Mesenchymal stem cell (in vitro differentiated cells and primary cell): ENCODE data around the gene TMEM123.

Source experiments
- DNase-seq: peaks from one replicate; pipeline ENCODE4 v3.0.0-alpha.2; 2013
- H2AFZ ChIP-seq: one replicate; pipeline ENCODE4 v1.6.1; 2013; ENCODE audit warnings: low read depth, mild to moderate bottlenecking, control low read depth, inconsistent platforms, low read length, moderate library complexity
- H2AK5ac ChIP-seq: 2 replicates; pipeline ENCODE4 v1.6.1; 2013; ENCODE audit warnings: low read length, moderate library complexity, mild to moderate bottlenecking, inconsistent platforms; ENCODE audit not compliant: severe bottlenecking
- H2BK120ac ChIP-seq: one replicate; pipeline ENCODE4 v1.6.1; 2013; ENCODE audit warnings: low read depth, mild to moderate bottlenecking, inconsistent platforms, low read length, moderate library complexity
- H2BK12ac ChIP-seq, 2 experiments: one replicate each; pipeline ENCODE4 v1.6.1; 2013; ENCODE audit warnings: inconsistent platforms in 2 of 2, low read length in 2 of 2, mild to moderate bottlenecking in 2 of 2, moderate library complexity in 2 of 2, control low read depth in 1 of 2
- H2BK15ac ChIP-seq: one replicate; pipeline ENCODE4 v1.6.1; 2013; ENCODE audit warnings: mild to moderate bottlenecking, low read depth, inconsistent platforms; ENCODE audit not compliant: poor library complexity, severe bottlenecking
- H2BK5ac ChIP-seq: 2 replicates; pipeline ENCODE4 v1.6.1; 2013; ENCODE audit warnings: low read depth, mild to moderate bottlenecking, low read length, control low read depth, inconsistent platforms; ENCODE audit not compliant: poor library complexity, severe bottlenecking
- H3K14ac ChIP-seq, 2 experiments: one replicate each; pipeline ENCODE4 v1.6.1; 2013; ENCODE audit warnings: inconsistent platforms in 2 of 2, low read length in 2 of 2, control low read depth in 1 of 2, mild to moderate bottlenecking in 1 of 2, moderate library complexity in 1 of 2
- H3K18ac ChIP-seq, 2 experiments: one replicate each; pipeline ENCODE4 v1.6.1; 2013; ENCODE audit warnings: inconsistent platforms in 2 of 2, low read length in 2 of 2, control low read depth in 1 of 2, low read depth in 1 of 2, mild to moderate bottlenecking in 1 of 2
- H3K23ac ChIP-seq, 2 experiments: one replicate each; pipeline ENCODE4 v1.6.1; 2013; ENCODE audit warnings: inconsistent platforms in 2 of 2, low read length in 2 of 2, mild to moderate bottlenecking in 2 of 2, moderate library complexity in 2 of 2, control low read depth in 1 of 2
- H3K27ac ChIP-seq: 2 replicates; pipeline ENCODE4 v1.5.1; 2013; ENCODE audit warnings: mild to moderate bottlenecking, moderate library complexity, low read length, control low read depth, inconsistent platforms; ENCODE audit not compliant: poor library complexity, severe bottlenecking
- H3K27me3 ChIP-seq, 2 experiments: 2 replicates each; pipeline versions ENCODE4 v1.6.1 to v1.7.0; 2013; ENCODE audit warnings: low read length in 2 of 2, mild to moderate bottlenecking in 2 of 2, moderate library complexity in 2 of 2, control low read depth in 1 of 2, inconsistent platforms in 1 of 2; ENCODE audit not compliant: control insufficient read depth in 1 of 2, insufficient read depth in 1 of 2
- H3K36me3 ChIP-seq, 2 experiments: 2 replicates each; pipeline versions ENCODE4 v1.6.1 to v1.7.0; 2013; ENCODE audit warnings: low read length in 2 of 2, control low read depth in 1 of 2, inconsistent platforms in 1 of 2, low read depth in 1 of 2, mild to moderate bottlenecking in 1 of 2; ENCODE audit not compliant: insufficient read depth in 2 of 2, control insufficient read depth in 1 of 2
- H3K4ac ChIP-seq, 2 experiments: one replicate each; pipeline ENCODE4 v1.6.1; 2013; ENCODE audit warnings: inconsistent platforms in 2 of 2, low read length in 2 of 2, mild to moderate bottlenecking in 2 of 2, moderate library complexity in 2 of 2, control low read depth in 1 of 2, low read depth in 1 of 2
- H3K4me1 ChIP-seq: 2 replicates; pipeline ENCODE4 v1.6.1; 2013; ENCODE audit warnings: low read depth, low read length, control low read depth; ENCODE audit not compliant: control insufficient read depth, insufficient read depth
- H3K4me2 ChIP-seq: 2 replicates; pipeline ENCODE4 v1.6.1; 2013; ENCODE audit warnings: low read length, mild to moderate bottlenecking, inconsistent platforms; ENCODE audit not compliant: poor library complexity, severe bottlenecking
- H3K4me3 ChIP-seq, 2 experiments: 2 replicates each; pipeline versions ENCODE4 v1.5.1 to v1.7.0; 2013; ENCODE audit warnings: low read length in 2 of 2, mild to moderate bottlenecking in 2 of 2, control low read depth in 1 of 2, low read depth in 1 of 2; ENCODE audit not compliant: insufficient read depth in 1 of 2
- H3K79me1 ChIP-seq: replicated peaks from 2 replicates; pipeline ENCODE4 v1.6.1; 2013; ENCODE audit warnings: mild to moderate bottlenecking, control low read depth, low read length, inconsistent platforms; ENCODE audit not compliant: poor library complexity, severe bottlenecking
- H3K9ac ChIP-seq: 2 replicates; pipeline ENCODE4 v1.7.0; 2013; ENCODE audit warnings: mild to moderate bottlenecking, low read length, moderate library complexity
- H3K9me3 ChIP-seq: 2 replicates; pipeline ENCODE4 v1.7.0; 2013; ENCODE audit warnings: mild to moderate bottlenecking, low read length; ENCODE audit not compliant: control insufficient read depth
- H4K8ac ChIP-seq: one replicate; pipeline ENCODE4 v1.6.1; 2013; ENCODE audit warnings: inconsistent platforms, mild to moderate bottlenecking, low read length, moderate library complexity
- H4K91ac ChIP-seq: one replicate; pipeline ENCODE4 v1.6.1; 2013; ENCODE audit warnings: mild to moderate bottlenecking, low read length, inconsistent platforms
- WGBS: methylation state at CpG from one replicate; pipeline ENCODE4 v1.1.7; 2013; ENCODE audit warnings: mixed read lengths; 5-methylcytosine and 5-hydroxymethylcytosine counted together

TMEM123 gene

GRCh38 chr11:102416976-102417375, 35.6 kb downstream of the TMEM123 start:
- H3K14ac ChIP-seq: no peak overlapping the region
- WGBS: 98% methylated on average over 2 of the region's 2 CpGs

GRCh38 chr11:102415304-102415916, 37.2 kb downstream of the TMEM123 start:
- DNase-seq: no peak
- H3K36me3 ChIP-seq: peaks cover 3 to 8% of the 10 kb centered on the region in 2 experiments
- 81% methylated on average over 1 of the region's 1 CpG for WGBS

More at GRCh38 chr11:102416976-102417375, 35.6 kb downstream of the TMEM123 start:
- DNase-seq: no peak
- Histone ChIP-seq H3K27ac (no peak overlapping the region), H2AFZ (no peak overlapping the region), H3K36me3 (peaks cover 3 to 8% of the 10 kb centered on the region in 2 experiments), H3K23ac (no peak overlapping the region), H3K79me1 (peaks cover 19% of the 10 kb centered on the region), H2BK120ac (no peak overlapping the region), H2AK5ac (no peak overlapping the region), H4K91ac (no peak overlapping the region), H4K8ac (no peak overlapping the region), H3K4ac (no peak overlapping the region), H2BK5ac (no peak overlapping the region), H3K4me2 (no peak overlapping the region), H3K9ac (no peak overlapping the region), H3K4me1 (peaks cover 3% of the 10 kb centered on the region), H3K27me3 (no peaks in the 10 kb centered on the region), H3K18ac (no peak overlapping the region), H3K9me3 (peaks cover 11% of the 10 kb centered on the region), H3K4me3 (no peak overlapping the region), H2BK12ac (no peak overlapping the region), H2BK15ac (no peak overlapping the region)

GRCh38 chr11:102414559-102414958, 38.0 kb downstream of the TMEM123 start:
- no peak overlapping the region for H3K9ac ChIP-seq
- H3K4ac ChIP-seq: no peak overlapping the region
- no peak for DNase-seq
- H3K9me3 ChIP-seq: peaks cover 11% of the 10 kb centered on the region
- peaks cover 28% of the 10 kb centered on the region for H3K79me1 ChIP-seq
- H2AK5ac ChIP-seq: no peak overlapping the region
- H3K27me3 ChIP-seq: no peaks in the 10 kb centered on the region
- H3K14ac ChIP-seq: no peak overlapping the region
- H3K4me2 ChIP-seq: no peak overlapping the region
- no peak overlapping the region for H2BK12ac ChIP-seq
- peaks cover 2% of the 10 kb centered on the region for H3K4me1 ChIP-seq
- H4K91ac ChIP-seq: no peak overlapping the region
- H2BK5ac ChIP-seq: no peak overlapping the region
- WGBS: 93% methylated on average over 1 of the region's 2 CpGs
- H3K36me3 ChIP-seq: peaks cover 3 to 8% of the 10 kb centered on the region in 2 experiments
- H3K27ac ChIP-seq: no peak overlapping the region
- H3K4me3 ChIP-seq: no peak overlapping the region
- no peak overlapping the region for H2AFZ ChIP-seq
- no peak overlapping the region for H2BK120ac ChIP-seq
- H4K8ac ChIP-seq: no peak overlapping the region
- H3K18ac ChIP-seq: no peak overlapping the region
- H3K23ac ChIP-seq: no peak overlapping the region
- H2BK15ac ChIP-seq: no peak overlapping the region

More at GRCh38 chr11:102415304-102415916, 37.2 kb downstream of the TMEM123 start:
- no peak overlapping the region for H3K23ac ChIP-seq
- peaks cover 11% of the 10 kb centered on the region for H3K9me3 ChIP-seq
- H2BK5ac ChIP-seq: no peak overlapping the region
- no peak overlapping the region for H3K9ac ChIP-seq
- H3K14ac ChIP-seq: no peak overlapping the region
- no peak overlapping the region for H2BK12ac ChIP-seq
- peaks cover 2% of the 10 kb centered on the region for H3K4me1 ChIP-seq
- H2BK15ac ChIP-seq: no peak overlapping the region
- H3K27ac ChIP-seq: no peak overlapping the region
- H2AK5ac ChIP-seq: no peak overlapping the region
- H4K91ac ChIP-seq: no peak overlapping the region
- H4K8ac ChIP-seq: no peak overlapping the region
- no peak overlapping the region for H2BK120ac ChIP-seq
- H3K18ac ChIP-seq: no peak overlapping the region
- no peaks in the 10 kb centered on the region for H3K27me3 ChIP-seq
- H2AFZ ChIP-seq: no peak overlapping the region
- H3K4me3 ChIP-seq: no peak overlapping the region
- H3K4ac ChIP-seq: no peak overlapping the region
- no peak overlapping the region for H3K4me2 ChIP-seq
- H3K79me1 ChIP-seq: peaks cover 28% of the 10 kb centered on the region

GRCh38 chr11:102413497-102413896, 39.1 kb downstream of the TMEM123 start:
- H3K9me3 ChIP-seq: peaks cover 11% of the 10 kb centered on the region
- H2AFZ ChIP-seq: no peak overlapping the region
- no peak overlapping the region for H2AK5ac ChIP-seq
- no peak overlapping the region for H3K9ac ChIP-seq
- no peak overlapping the region for H4K91ac ChIP-seq
- H3K4me3 ChIP-seq: no peak overlapping the region
- H3K79me1 ChIP-seq: peaks cover 26% of the 10 kb centered on the region
- no peak for DNase-seq
- no peak overlapping the region for H3K23ac ChIP-seq
- no peaks in the 10 kb centered on the region for H3K27me3 ChIP-seq
- no peak overlapping the region for H3K27ac ChIP-seq
- H3K18ac ChIP-seq: no peak overlapping the region
- no peak overlapping the region for H2BK120ac ChIP-seq
- H3K4ac ChIP-seq: no peak overlapping the region
- peaks cover 3 to 11% of the 10 kb centered on the region in 2 experiments for H3K36me3 ChIP-seq
- H2BK15ac ChIP-seq: no peak overlapping the region
- no peak overlapping the region for H2BK5ac ChIP-seq
- H4K8ac ChIP-seq: no peak overlapping the region
- H3K14ac ChIP-seq: no peak overlapping the region
- peaks cover 2% of the 10 kb centered on the region for H3K4me1 ChIP-seq
- 100% methylated on average over 4 of the region's 4 CpGs for WGBS
- H2BK12ac ChIP-seq: no peak overlapping the region
- no peak overlapping the region for H3K4me2 ChIP-seq
